Keratinocyte (primary cell): ENCODE measurements around the gene VPS13C. TPM values are rescaled to one million over a fixed set of nuclear protein-coding genes. Genes with fewer than 3 reads are reported as not detected.
"Not testable (repeated sequence)": the region's sequence is repeated elsewhere in the genome, so short reads cannot be mapped to it uniquely, and the experiment has no call there.

Source experiments
- DNase-seq: peaks from one replicate; pipeline ENCODE4 v3.0.0-alpha.2; 2011; ENCODE audit warnings: low read depth, missing footprints, low spot score
- FAIRE-seq: peaks from 2 replicates; lab custom pipeline; 2011; peaks lifted over from hg19 to GRCh38; lab: Jason Lieb, UNC
- H2AFZ ChIP-seq: 2 replicates; pipeline ENCODE4 v1.6.0; 2012; ENCODE audit warnings: low read length, control low read depth, inconsistent platforms; ENCODE audit not compliant: control insufficient read depth
- H3K27ac ChIP-seq: 2 replicates; pipeline ENCODE4 v1.5.1; 2011; ENCODE audit warnings: low read length; ENCODE audit not compliant: control insufficient read depth, insufficient read depth
- H3K27me3 ChIP-seq: 3 replicates; pipeline ENCODE4 v1.6.0; 2011; ENCODE audit warnings: low read length; ENCODE audit not compliant: control insufficient read depth, insufficient read depth; ENCODE audit errors: extremely low read depth
- H3K36me3 ChIP-seq, 2 experiments: 2 replicates in 1 of 2; 3 replicates in 1 of 2; pipeline ENCODE4 v1.5.1; 2011; ENCODE audit warnings: low read length in 2 of 2, mild to moderate bottlenecking in 1 of 2; ENCODE audit not compliant: control insufficient read depth in 2 of 2, insufficient read depth in 2 of 2; ENCODE audit errors: extremely low read depth in 1 of 2
- H3K4me1 ChIP-seq: 3 replicates; pipeline ENCODE4 v1.5.1; 2011; ENCODE audit warnings: low read length; ENCODE audit not compliant: control insufficient read depth, insufficient read depth; ENCODE audit errors: extremely low read depth
- H3K4me2 ChIP-seq: 3 replicates; pipeline ENCODE4 v1.6.0; 2011; ENCODE audit warnings: low read depth, low read length; ENCODE audit not compliant: control insufficient read depth, insufficient read depth; ENCODE audit errors: extremely low read depth
- H3K4me3 ChIP-seq, 3 experiments: fragments of 200-600 bp in 1 of 3; sonication (generic) in 1 of 3; 2 replicates in 2 of 3; 3 replicates in 1 of 3; pipeline ENCODE4 v1.5.1; 2011 to 2016; ENCODE audit warnings: low read length in 3 of 3, mild to moderate bottlenecking in 3 of 3, control low read depth in 2 of 3, inconsistent platforms in 1 of 3, low read depth in 1 of 3, mixed read lengths in 1 of 3, mixed run types in 1 of 3, moderate library complexity in 1 of 3; ENCODE audit not compliant: control insufficient read depth in 2 of 3, insufficient read depth in 2 of 3; ENCODE audit errors: extremely low read depth in 1 of 3
- H3K79me2 ChIP-seq: 2 replicates; pipeline ENCODE4 v1.6.0; 2012; ENCODE audit warnings: low read length; ENCODE audit not compliant: control insufficient read depth, insufficient read depth
- H3K9ac ChIP-seq: 3 replicates; pipeline ENCODE4 v1.6.0; 2011; ENCODE audit warnings: low read length; ENCODE audit not compliant: control insufficient read depth, insufficient read depth; ENCODE audit errors: extremely low read depth
- H3K9me1 ChIP-seq: 3 replicates; pipeline ENCODE4 v1.6.0; 2011; ENCODE audit warnings: low read length; ENCODE audit not compliant: control insufficient read depth, insufficient read depth; ENCODE audit errors: extremely low read depth
- H3K9me3 ChIP-seq: 2 replicates; pipeline ENCODE4 v1.5.1; 2012; ENCODE audit warnings: low read depth, low read length; ENCODE audit not compliant: control insufficient read depth
- H4K20me1 ChIP-seq: 3 replicates; pipeline ENCODE4 v1.6.0; 2011; ENCODE audit warnings: low read length; ENCODE audit not compliant: control insufficient read depth, insufficient read depth; ENCODE audit errors: extremely low read depth
- EZH2 ChIP-seq: IDR thresholded peaks from one replicate; pipeline ENCODE4 v1.6.1; 2012; ENCODE audit warnings: inconsistent platforms, mild to moderate bottlenecking, low read length, moderate library complexity
- dilution Hi-C: fragments of 300-500 bp; cut with MboI; formaldehyde crosslinking; loops from one replicate; pipeline ENCODE4 v1.7.0; 2020; ENCODE audit warnings: low sequenced_read_pairs; ENCODE audit not compliant: extremely low pct_ligation_motif_present
- polyA plus RNA-seq, 5 experiments: library from polyadenylated mRNA; depleted of rRNA in 3 of 5; stranded (reverse) in 3 of 5; stranded (forward) in 1 of 5; unstranded in 1 of 5; fragments of >200 nt; gene quantifications; 1 replicate in 1 of 5; 2 replicates in 3 of 5; 3 replicates in 1 of 5; pipeline versions ENCODE4 v1.2.1 to v1.2.3, GENCODE V29; 2011 to 2012; ENCODE audit warnings: missing spikeins in 2 of 5, low read depth in 1 of 5, low replicate concordance in 1 of 5
- TF ChIP-seq, protein P1 (sequence below), 3 experiments: IDR thresholded peaks in 1 of 3; conservative IDR thresholded peaks in 1 of 3; optimal IDR thresholded peaks in 1 of 3; 2 replicates in 2 of 3; 3 replicates in 1 of 3; pipeline versions ENCODE3 to v1.5.1; 2011; ENCODE audit warnings: low read length in 3 of 3, mild to moderate bottlenecking in 3 of 3, moderate library complexity in 2 of 3, control low read depth in 1 of 3, inconsistent platforms in 1 of 3; ENCODE audit not compliant: insufficient read depth in 2 of 3; ENCODE audit errors: extremely low read depth in 1 of 3

The VPS13C gene
- polyA plus RNA-seq, 1 donor (not counting 4 experiments of a cell fraction or from before 2014, with no cell fraction given): 13.5 TPM

- dilution Hi-C loops: no loop called here
- H3K9me1 ChIP-seq: no peaks in the 10 kb centered on the region
- no peaks in the 10 kb centered on the region for H3K36me3 ChIP-seq
- no peak overlapping the region for H3K9ac ChIP-seq
- no peak overlapping the region for H3K4me2 ChIP-seq
- no peak overlapping the region for H2AFZ ChIP-seq
- H3K27ac ChIP-seq: no peak overlapping the region
- no peak overlapping the region for H3K4me3 ChIP-seq
- TF ChIP-seq EZH2: no peak
- TF ChIP-seq, protein P1, sequence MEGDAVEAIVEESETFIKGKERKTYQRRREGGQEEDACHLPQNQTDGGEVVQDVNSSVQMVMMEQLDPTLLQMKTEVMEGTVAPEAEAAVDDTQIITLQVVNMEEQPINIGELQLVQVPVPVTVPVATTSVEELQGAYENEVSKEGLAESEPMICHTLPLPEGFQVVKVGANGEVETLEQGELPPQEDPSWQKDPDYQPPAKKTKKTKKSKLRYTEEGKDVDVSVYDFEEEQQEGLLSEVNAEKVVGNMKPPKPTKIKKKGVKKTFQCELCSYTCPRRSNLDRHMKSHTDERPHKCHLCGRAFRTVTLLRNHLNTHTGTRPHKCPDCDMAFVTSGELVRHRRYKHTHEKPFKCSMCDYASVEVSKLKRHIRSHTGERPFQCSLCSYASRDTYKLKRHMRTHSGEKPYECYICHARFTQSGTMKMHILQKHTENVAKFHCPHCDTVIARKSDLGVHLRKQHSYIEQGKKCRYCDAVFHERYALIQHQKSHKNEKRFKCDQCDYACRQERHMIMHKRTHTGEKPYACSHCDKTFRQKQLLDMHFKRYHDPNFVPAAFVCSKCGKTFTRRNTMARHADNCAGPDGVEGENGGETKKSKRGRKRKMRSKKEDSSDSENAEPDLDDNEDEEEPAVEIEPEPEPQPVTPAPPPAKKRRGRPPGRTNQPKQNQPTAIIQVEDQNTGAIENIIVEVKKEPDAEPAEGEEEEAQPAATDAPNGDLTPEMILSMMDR (optimal IDR thresholded peaks at IDR 0.05 in 1 of 3, IDR thresholded peaks at IDR 0.05 in 1 of 3, conservative IDR thresholded peaks at IDR 0.05 in 1 of 3; ENCODE audit: extremely low read depth in 1 of 3, insufficient read depth in 2 of 3, low read length in 3 of 3): no peak
- no peaks in the 10 kb centered on the region for H3K9me3 ChIP-seq
- DNase-seq: no peak
- peaks cover 16% of the 10 kb centered on the region for H3K79me2 ChIP-seq
- FAIRE-seq: no peak
- H4K20me1 ChIP-seq: peaks cover 5% of the 10 kb centered on the region
- no peaks in the 10 kb centered on the region for H3K27me3 ChIP-seq
- no peaks in the 10 kb centered on the region for H3K4me1 ChIP-seq
Observed at GRCh38 chr15:62050115-62050514, 10.1 kb downstream of the VPS13C start.

- H3K79me2 ChIP-seq, DNase-seq, H4K20me1 ChIP-seq, dilution Hi-C loops, H3K9me1 ChIP-seq, H3K27me3 ChIP-seq, H3K4me1 ChIP-seq, H3K36me3 ChIP-seq, FAIRE-seq, H3K9ac ChIP-seq, H3K4me3 ChIP-seq, H2AFZ ChIP-seq, H3K9me3 ChIP-seq, H3K27ac ChIP-seq, H3K4me2 ChIP-seq: not testable (repeated sequence)
Observed at GRCh38 chr15:62048254-62048653, 12.0 kb downstream of the VPS13C start.

DNA sequence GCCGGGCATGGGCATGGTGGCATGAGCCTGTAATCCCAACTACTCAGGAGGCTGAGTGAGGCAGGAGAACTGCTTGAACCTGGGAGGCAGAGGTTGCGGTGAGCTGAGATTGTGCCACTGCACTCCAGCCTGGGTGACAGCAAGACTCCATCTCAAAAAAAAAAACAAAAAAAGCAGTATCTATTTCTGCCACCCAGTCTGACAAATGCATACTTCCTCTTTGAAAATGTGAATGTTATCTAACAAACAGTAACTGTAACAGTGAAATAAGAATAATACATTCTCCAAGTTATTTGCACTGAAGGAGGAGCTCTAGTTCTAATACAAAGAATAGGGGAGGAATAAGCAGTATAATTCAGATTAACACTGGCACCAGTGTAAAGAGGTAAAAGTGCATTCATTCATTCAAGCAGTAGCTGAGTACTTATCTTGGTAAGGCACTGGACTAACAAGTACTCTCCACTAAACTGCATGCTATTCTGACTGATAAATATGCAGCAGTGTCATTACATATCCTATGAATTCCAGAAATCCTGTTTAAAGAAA is 12.9 kb downstream of the VPS13C start:
- no peaks in the 10 kb centered on the region for H3K36me3 ChIP-seq
- H3K4me1 ChIP-seq: no peaks in the 10 kb centered on the region
- no peak overlapping the region for H2AFZ ChIP-seq
- FAIRE-seq (no peak), DNase-seq (no peak)
- no peak overlapping the region for H3K27ac ChIP-seq
- H3K9ac ChIP-seq: no peak overlapping the region
- no peaks in the 10 kb centered on the region for H3K27me3 ChIP-seq
- H3K4me3 ChIP-seq: no peak overlapping the region
- dilution Hi-C loops: no loop called here
- no peaks in the 10 kb centered on the region for H4K20me1 ChIP-seq
- peaks cover 7% of the 10 kb centered on the region for H3K79me2 ChIP-seq
- no peaks in the 10 kb centered on the region for H3K9me1 ChIP-seq
- no peak for TF ChIP-seq EZH2
- TF ChIP-seq, protein P1 (optimal IDR thresholded peaks at IDR 0.05 in 1 of 3, IDR thresholded peaks at IDR 0.05 in 1 of 3, conservative IDR thresholded peaks at IDR 0.05 in 1 of 3; ENCODE audit: extremely low read depth in 1 of 3, insufficient read depth in 2 of 3, low read length in 3 of 3): no peak
- H3K9me3 ChIP-seq: no peaks in the 10 kb centered on the region
- no peak overlapping the region for H3K4me2 ChIP-seq
